ENCODE data around the gene ARHGEF11. TPM values are rescaled to one million over a fixed set of nuclear protein-coding genes. Genes with fewer than 3 reads are reported as not detected.

Gene ARHGEF11, protein sequence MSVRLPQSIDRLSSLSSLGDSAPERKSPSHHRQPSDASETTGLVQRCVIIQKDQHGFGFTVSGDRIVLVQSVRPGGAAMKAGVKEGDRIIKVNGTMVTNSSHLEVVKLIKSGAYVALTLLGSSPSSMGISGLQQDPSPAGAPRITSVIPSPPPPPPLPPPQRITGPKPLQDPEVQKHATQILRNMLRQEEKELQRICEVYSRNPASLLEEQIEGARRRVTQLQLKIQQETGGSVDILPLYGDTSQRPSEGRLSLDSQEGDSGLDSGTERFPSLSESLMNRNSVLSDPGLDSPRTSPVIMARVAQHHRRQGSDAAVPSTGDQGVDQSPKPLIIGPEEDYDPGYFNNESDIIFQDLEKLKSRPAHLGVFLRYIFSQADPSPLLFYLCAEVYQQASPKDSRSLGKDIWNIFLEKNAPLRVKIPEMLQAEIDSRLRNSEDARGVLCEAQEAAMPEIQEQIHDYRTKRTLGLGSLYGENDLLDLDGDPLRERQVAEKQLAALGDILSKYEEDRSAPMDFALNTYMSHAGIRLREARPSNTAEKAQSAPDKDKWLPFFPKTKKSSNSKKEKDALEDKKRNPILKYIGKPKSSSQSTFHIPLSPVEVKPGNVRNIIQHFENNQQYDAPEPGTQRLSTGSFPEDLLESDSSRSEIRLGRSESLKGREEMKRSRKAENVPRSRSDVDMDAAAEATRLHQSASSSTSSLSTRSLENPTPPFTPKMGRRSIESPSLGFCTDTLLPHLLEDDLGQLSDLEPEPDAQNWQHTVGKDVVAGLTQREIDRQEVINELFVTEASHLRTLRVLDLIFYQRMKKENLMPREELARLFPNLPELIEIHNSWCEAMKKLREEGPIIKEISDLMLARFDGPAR (N-terminal part only)
- total RNA-seq: 10 to 100 TPM; 35.8 to 53.4 TPM
- 10 to 100 TPM; 34.4 to 53.5 (median 40.1) TPM for polyA plus RNA-seq (ENCODE audit: insufficient read length in 6 of 6)
- long read RNA-seq, donor 1, partial matches to known transcripts: 15 of 15 reads
- long read RNA-seq, donor 1, other reads (novel, unspliced or antisense): 0 of 15 reads
- long read RNA-seq, donor 2, partial matches to known transcripts: 19 of 19 reads
- long read RNA-seq, donor 2, other reads (novel, unspliced or antisense): 0 of 19 reads
- long read RNA-seq, donor 3, full-length matches to known transcripts: 1 of 13 reads
- long read RNA-seq, donor 3, partial matches to known transcripts: 12 of 13 reads
- long read RNA-seq, donor 3, other reads (novel, unspliced or antisense): 0 of 13 reads
- long read RNA-seq, donor 4, partial matches to known transcripts: 0 of 1 reads
- long read RNA-seq, donor 4, other reads (novel, unspliced or antisense): 1 of 1 reads
- long read RNA-seq, donor 5, partial matches to known transcripts: 14 of 14 reads
- long read RNA-seq, donor 5, other reads (novel, unspliced or antisense): 0 of 14 reads
- long read RNA-seq, donor 6, partial matches to known transcripts: 10 of 10 reads
- long read RNA-seq, donor 6, other reads (novel, unspliced or antisense): 0 of 10 reads
- long read RNA-seq, donor 7: 0 reads
- long read RNA-seq, donor 8, full-length matches to known transcripts: 1 of 32 reads
- long read RNA-seq, donor 8, partial matches to known transcripts: 31 of 32 reads
- long read RNA-seq, donor 8, other reads (novel, unspliced or antisense): 0 of 32 reads
- long read RNA-seq, donor 9: 0 reads
- long read RNA-seq, donor 10, partial matches to known transcripts: 1 of 7 reads
- long read RNA-seq, donor 10, other reads (novel, unspliced or antisense): 6 of 7 reads
- long read RNA-seq, donor 11, partial matches to known transcripts: 11 of 11 reads
- long read RNA-seq, donor 11, other reads (novel, unspliced or antisense): 0 of 11 reads
- long read RNA-seq, donor 12, partial matches to known transcripts: 30 of 30 reads
- long read RNA-seq, donor 12, other reads (novel, unspliced or antisense): 0 of 30 reads

GRCh38 chr1:157045250-157046218 is at the start of gene ARHGEF11:
ARHGEF11 (minus strand) TSS chr1:157045742; CDS start chr1:157044330, 1,412 bp downstream.
- Histone ChIP-seq H3K27me3 (peaks cover 0 to 3% of the 10 kb centered on the region in 2 donors), H3K4me3 (peak within 1 kb of the TSS; percentile 45 to 63), H3K27ac (peak within 1 kb of the TSS; percentile 87), H3K4me1 (peaks cover 31 to 47% of the 10 kb centered on the region in 2 donors), H3K9me3 (no peaks in the 10 kb centered on the region), H3K36me3 (no peaks in the 10 kb centered on the region)
- DNase-seq: peak; percentile 91 to 98 (median 94)
- TF ChIP-seq, protein P1, sequence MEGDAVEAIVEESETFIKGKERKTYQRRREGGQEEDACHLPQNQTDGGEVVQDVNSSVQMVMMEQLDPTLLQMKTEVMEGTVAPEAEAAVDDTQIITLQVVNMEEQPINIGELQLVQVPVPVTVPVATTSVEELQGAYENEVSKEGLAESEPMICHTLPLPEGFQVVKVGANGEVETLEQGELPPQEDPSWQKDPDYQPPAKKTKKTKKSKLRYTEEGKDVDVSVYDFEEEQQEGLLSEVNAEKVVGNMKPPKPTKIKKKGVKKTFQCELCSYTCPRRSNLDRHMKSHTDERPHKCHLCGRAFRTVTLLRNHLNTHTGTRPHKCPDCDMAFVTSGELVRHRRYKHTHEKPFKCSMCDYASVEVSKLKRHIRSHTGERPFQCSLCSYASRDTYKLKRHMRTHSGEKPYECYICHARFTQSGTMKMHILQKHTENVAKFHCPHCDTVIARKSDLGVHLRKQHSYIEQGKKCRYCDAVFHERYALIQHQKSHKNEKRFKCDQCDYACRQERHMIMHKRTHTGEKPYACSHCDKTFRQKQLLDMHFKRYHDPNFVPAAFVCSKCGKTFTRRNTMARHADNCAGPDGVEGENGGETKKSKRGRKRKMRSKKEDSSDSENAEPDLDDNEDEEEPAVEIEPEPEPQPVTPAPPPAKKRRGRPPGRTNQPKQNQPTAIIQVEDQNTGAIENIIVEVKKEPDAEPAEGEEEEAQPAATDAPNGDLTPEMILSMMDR (IDR thresholded peaks at IDR 0.05): no peak
- peak; percentile 98 for ATAC-seq
- intact Hi-C loops (cut with DNase I): no loop called here

DNA sequence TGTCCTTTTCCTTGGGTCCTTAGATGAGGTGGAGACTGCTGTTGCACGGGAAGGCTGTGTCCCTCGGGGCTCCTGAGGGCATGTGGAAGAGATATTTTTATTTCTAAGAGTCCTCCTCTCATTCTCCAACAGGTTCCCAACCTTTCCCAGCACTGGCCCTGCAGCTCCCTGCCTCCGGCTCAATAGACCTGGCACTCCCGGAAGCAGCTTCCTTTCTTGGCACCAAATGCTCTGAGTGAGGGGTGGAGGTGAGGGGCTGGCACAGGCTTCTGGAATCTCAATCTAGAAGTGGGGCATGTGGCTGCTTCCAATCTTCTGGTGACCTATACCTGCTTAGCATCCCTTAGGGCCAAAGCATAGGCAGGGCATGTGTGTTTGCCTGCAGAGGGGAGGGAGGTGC is 49.5 kb upstream of the ARHGEF11 start:
- no peak for ATAC-seq
- H3K9me3 ChIP-seq: no peaks in the 10 kb centered on the region
- TF ChIP-seq, protein P1 (IDR thresholded peaks at IDR 0.05): no peak
- peak in 1 of 4 donors; percentile 16 for DNase-seq
- intact Hi-C loops (cut with DNase I): loop anchor here in 1 of 2 donors (10.0 kb wide), 1 partner anchor 60 kb away; no protein-coding TSS in a partner anchor
- H3K4me1 ChIP-seq: no peaks in the 10 kb centered on the region
- H3K36me3 ChIP-seq: no peaks in the 10 kb centered on the region
- no peaks in the 10 kb centered on the region for H3K27me3 ChIP-seq
- no peak overlapping the region for H3K4me3 ChIP-seq
- H3K27ac ChIP-seq: no peak overlapping the region

GRCh38 chr1:157092831-157093230 is 47.3 kb upstream of the ARHGEF11 start:
- no peaks in the 10 kb centered on the region for H3K9me3 ChIP-seq
- no peaks in the 10 kb centered on the region for H3K36me3 ChIP-seq
- intact Hi-C loops (cut with DNase I): loop anchor here in 1 of 2 donors (10.0 kb wide), 1 partner anchor 62 kb away; no protein-coding TSS in a partner anchor
- ATAC-seq (no peak), DNase-seq (peak in 2 of 4 donors; percentile 17 to 50)
- TF ChIP-seq, protein P1 (IDR thresholded peaks at IDR 0.05): no peak
- H3K4me1 ChIP-seq: no peaks in the 10 kb centered on the region
- no peak overlapping the region for H3K4me3 ChIP-seq
- H3K27me3 ChIP-seq: no peaks in the 10 kb centered on the region
- H3K27ac ChIP-seq: no peak overlapping the region

All from left lung (tissue), 14 donors.